Measurements from ENCODE around the gene LINC01488. TPM values are rescaled to one million over a fixed set of nuclear protein-coding genes. Genes with fewer than 3 reads are reported as not detected.

Gene LINC01488
- total and polyA plus RNA-seq, 2 of the 13 experiments (the other 11 are each of a cell fraction or from before 2014, with no cell fraction given), result 0.26 to 0.58 TPM

GRCh38 chr11:69443138-69443967 lies 38.1 kb upstream of the LINC01488 start (continued):
- TF ChIP-seq DZIP1 (CRISPR knock-in tag; IDR thresholded peaks at IDR 0.05), result no peak
- TF ChIP-seq RERE (CRISPR knock-in tag; IDR thresholded peaks at IDR 0.05; ENCODE audit: low read depth), result no peak
- no peak for TF ChIP-seq ZNF7 (CRISPR knock-in tag; IDR thresholded peaks at IDR 0.05)
- no peak for TF ChIP-seq SIX1 (CRISPR knock-in tag; IDR thresholded peaks at IDR 0.05; ENCODE audit: borderline replicate concordance)
- no peak for TF ChIP-seq GPBP1L1 (CRISPR knock-in tag; IDR thresholded peaks at IDR 0.05)
- TF ChIP-seq ZSCAN31 (CRISPR knock-in tag; IDR thresholded peaks at IDR 0.05; ENCODE audit: low read depth), result no peak
- no peak for TF ChIP-seq U2AF2 (IDR thresholded peaks at IDR 0.05; ENCODE audit: low read depth, low read length)
- no peak for TF ChIP-seq ZNF446 (CRISPR knock-in tag; IDR thresholded peaks at IDR 0.05)
- no peak for TF ChIP-seq ETV6 (CRISPR knock-in tag; conservative IDR thresholded peaks at IDR 0.05)
- no peak for TF ChIP-seq ZNF577 (CRISPR knock-in tag; IDR thresholded peaks at IDR 0.05; ENCODE audit: borderline replicate concordance, low read depth)
- no peak for TF ChIP-seq JUND (CRISPR knock-in tag; IDR thresholded peaks at IDR 0.05)
- no peak for TF ChIP-seq NR0B2 (CRISPR knock-in tag; IDR thresholded peaks at IDR 0.05)
- no peak for TF ChIP-seq IRX3 (CRISPR knock-in tag; IDR thresholded peaks at IDR 0.05; ENCODE audit: borderline replicate concordance, low read depth)
- TF ChIP-seq CREBL2 (CRISPR knock-in tag; IDR thresholded peaks at IDR 0.05; ENCODE audit: borderline replicate concordance), result no peak
- no peak for TF ChIP-seq TFDP2 (CRISPR knock-in tag; IDR thresholded peaks at IDR 0.05)
- no peak for TF ChIP-seq ZNF713 (CRISPR knock-in tag; IDR thresholded peaks at IDR 0.05)
- no peak for TF ChIP-seq HIVEP1 (CRISPR knock-in tag; IDR thresholded peaks at IDR 0.05)
- no peak for TF ChIP-seq STAG1 (CRISPR knock-in tag; IDR thresholded peaks at IDR 0.05)
